Gastroesophageal sphincter (tissue), 3 donors: ENCODE measurements around the gene TMEM272.

ENCODE experiments used
- CTCF ChIP-seq, 4 experiments: fragments of 200-600 bp in 2 of 4; fragments of 450-650 bp in 2 of 4; sonication (generic) in 1 of 4; IDR thresholded peaks; one replicate each; pipeline ENCODE4 v1.5.1; 2017 to 2019; ENCODE audit warnings: antibody characterized with exemption in 4 of 4, mild to moderate bottlenecking in 2 of 4, moderate library complexity in 2 of 4
- EP300 ChIP-seq: sonication (generic); formaldehyde crosslinking; IDR thresholded peaks from one replicate; pipeline ENCODE4 v1.6.1; 2017; ENCODE audit warnings: antibody characterized with exemption, mild to moderate bottlenecking
- POLR2AphosphoS5 ChIP-seq: sonication (generic); formaldehyde crosslinking; IDR thresholded peaks from one replicate; pipeline ENCODE4 v1.6.1; 2017; ENCODE audit warnings: antibody characterized with exemption

DNA sequence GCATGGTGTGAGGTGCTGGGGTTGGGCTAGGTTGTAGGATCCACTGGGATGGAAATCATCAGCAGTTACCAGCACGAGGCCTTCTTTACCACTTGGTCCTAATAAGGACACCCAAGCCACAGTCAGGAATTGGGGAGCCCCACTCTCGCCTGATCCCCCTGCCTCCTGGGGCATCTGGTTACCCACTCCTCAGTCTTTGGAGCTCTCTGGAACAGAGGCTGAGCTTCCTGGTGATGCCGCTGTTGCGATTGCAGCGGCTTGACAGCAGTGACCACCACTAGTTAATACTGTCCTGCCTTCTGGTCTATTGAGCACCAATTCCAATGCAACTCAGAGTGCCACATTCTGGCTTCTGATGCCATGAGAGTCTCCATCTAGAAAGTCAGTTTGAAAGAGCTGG lies 13.5 kb downstream of the TMEM272 start:
- TF ChIP-seq POLR2AphosphoS5: no peak
- no peak for TF ChIP-seq CTCF (IDR thresholded peaks at IDR 0.05)
- TF ChIP-seq EP300: no peak
